HG03097 (cell line): Measurements from ENCODE around the gene ACAT2.
"Not testable (repeated sequence)": the region's sequence is repeated elsewhere in the genome, so short reads cannot be mapped to it uniquely, and the experiment has no call there.

ENCODE experiments used
- ATAC-seq: cut with Tn5 transposase; IDR thresholded peaks from one replicate; pipeline ENCODE4 v1.9.1; 2021; ENCODE audit not compliant: unreplicated experiment, low FRiP score

ACAT2 gene

DNA sequence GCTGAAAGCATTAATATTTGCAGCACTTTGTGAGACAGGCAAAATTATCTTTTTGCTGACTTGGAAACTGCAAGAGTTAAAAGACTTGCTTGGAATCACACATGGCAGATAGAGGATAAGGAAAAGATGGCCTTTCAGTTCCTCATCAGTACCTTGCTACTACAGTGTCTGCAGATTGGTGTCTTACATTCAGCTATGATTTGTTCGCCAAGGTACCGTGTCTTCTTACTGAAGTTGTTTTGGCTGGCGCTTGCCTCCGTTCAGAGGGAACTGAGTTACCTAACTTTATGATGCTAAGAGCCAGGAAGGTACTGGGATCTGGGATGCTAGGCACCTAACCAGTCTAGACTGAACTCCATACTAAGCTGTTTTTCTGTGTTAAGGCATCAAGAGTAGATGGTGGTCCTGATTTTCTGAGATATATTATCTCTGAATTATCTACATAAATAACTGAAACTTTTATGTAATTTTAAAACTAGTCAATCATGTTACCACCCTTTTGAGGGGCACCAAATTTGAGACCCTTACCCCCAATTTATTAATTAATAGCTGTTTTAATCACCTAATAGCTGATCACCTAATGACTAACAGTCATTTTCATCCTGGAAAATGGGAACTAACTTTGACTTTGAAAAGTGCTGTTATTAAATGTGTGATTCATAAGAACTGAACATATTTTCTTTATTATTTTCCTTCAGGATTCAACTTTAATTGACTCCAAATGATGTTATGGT is 32.1 kb upstream of the ACAT2 start:
- ATAC-seq = no peak

DNA sequence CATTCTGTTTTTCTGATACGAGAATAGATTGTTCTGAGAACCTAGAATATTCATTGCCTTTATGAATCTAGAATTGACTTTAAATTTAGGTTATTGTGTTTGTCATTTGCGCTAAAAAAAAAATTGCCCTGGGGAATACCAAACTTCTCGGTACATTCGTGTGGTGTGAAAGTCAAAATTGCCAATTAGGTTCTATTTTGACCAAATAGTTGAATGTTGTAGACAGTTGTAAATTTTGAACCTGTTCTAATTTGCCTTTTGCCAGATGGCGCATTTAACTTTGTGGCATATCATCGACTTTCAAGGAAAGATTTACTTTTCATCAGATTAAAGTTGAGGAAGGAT is 31.5 kb upstream of the ACAT2 start:
- no peak for ATAC-seq

DNA sequence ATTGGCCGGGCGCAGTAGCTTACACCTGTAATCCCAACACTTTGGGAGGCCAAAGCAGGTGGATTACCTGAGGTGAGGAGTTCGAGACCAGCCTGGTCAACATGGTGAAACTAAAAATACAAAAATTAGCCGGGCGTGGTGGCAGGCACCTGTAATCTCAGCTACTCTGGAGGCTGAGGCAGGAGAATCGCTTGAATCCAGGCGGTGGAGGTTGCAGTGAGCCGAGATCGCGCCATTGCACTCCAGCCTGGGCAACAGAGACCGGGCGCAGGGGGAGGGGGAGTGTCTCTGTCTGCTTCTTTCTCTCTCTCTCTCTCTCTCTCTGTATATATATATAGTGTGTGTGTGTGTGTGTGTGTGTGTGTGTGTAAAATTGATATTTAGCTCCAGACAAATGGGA is 29.3 kb upstream of the ACAT2 start:
- ATAC-seq = not testable (repeated sequence)

DNA sequence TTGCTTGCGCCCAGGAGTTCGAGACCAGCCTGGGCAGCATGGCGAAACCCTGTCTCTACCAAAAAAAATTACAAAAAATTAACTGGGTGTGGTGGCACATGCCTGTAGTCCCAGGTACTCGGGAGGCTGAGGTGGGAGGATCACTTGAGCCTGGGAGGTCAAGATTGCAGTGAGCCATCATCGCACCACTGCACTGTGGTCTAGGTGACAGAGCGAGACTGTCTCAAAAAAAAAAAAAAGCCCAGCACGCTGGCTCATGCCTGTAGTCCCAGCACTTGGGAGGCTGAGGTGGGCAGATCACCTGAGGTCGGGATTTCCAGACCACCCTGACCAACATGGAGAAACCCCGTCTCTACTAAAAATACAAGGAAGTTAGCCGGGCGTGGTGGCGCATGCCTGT is 28.4 kb upstream of the ACAT2 start:
- not testable (repeated sequence) for ATAC-seq

DNA sequence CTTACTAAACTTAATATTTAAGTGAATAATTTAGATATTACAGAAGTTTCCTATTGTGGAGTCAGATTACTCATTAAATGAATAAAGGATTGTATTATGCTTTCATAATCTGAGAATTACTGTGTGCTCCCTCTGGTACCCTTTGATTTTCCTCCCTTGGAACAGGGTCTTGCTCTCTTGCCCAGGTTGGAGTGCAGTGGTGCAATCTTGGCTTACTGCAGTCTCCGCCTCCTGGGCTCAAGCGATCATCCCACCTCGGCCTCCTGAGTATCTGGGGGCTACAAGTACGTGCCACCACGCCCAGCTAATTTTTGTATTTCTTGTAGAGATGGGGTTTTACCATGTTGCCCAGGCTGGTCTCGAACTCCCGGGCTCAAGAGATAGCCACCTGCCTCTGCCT is 24.9 kb upstream of the ACAT2 start:
- ATAC-seq = no peak

DNA sequence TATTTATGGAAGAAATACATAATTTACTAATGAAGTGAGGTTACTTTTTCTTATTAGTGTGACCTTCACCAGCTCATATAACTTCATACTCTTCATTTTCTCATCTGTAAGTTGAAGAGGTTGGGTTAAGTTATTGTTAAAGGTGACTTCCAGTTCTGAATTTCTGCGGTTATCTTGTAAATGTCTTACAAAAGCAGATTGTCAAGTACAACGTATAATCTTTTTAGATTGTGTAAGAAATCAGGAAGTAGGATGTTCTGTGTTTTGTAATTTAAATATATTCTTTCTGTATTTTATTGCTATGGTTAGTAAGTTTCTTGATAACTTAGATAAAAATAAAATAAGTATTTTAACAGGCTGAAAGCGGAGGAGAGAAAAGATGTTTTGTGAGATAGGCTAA is 22.5 kb upstream of the ACAT2 start:
- ATAC-seq = no peak

DNA sequence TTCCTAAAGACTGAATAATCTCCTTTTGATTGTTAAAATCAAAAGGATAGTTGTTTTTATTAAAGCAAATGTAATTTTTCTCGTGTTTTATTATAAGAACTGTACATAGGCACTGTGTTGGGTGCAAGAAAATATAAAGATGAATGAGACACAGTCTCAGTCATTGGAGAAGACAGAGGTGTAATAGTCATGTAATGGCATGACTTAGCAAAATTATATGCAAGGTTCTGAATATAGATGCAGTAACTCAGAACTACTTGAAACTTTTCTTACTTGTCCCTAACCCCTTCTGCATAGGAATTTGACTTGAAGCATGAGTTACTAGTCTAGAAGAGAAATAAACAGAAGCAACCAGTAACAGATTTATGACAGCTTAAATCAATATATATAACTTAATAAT is 19.7 kb upstream of the ACAT2 start:
- ATAC-seq = no peak

DNA sequence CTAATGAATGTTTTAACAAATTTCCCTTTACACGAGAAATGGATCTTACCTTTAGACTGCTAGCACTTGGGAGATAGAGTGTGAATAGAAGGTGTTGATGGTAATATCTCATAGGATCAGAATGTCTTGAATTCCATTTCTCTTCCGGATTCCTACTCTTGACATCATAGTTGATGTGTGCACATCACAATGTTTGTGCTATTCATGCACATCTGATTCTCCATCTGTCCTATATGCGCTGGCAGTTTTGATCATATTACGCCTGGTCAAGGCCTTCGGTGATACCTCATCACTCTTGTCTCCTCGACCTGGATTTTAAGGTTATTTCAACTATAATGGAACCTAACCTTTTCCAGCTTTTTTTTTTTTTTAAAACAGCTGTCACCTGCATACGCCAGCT is 16.8 kb upstream of the ACAT2 start:
- ATAC-seq = no peak

DNA sequence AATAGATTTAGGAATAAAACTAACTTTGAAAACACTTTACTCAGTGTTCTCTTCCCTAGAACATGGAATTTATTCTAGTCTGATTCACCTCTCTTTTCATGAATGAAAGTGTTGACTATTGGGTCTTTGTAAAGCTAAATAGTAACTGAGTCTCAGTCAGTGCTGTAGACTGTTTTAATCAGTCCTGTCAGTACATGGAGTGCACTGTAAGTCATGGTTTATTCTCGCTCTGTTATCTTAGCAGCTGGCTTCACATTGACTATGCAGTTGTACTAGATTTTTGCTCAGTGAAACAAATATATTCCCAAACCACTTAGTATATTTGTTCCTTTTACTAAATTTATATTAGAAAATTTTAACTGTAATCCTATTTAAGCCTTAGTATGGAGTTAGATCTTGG is 15.1 kb upstream of the ACAT2 start:
- ATAC-seq = no peak

DNA sequence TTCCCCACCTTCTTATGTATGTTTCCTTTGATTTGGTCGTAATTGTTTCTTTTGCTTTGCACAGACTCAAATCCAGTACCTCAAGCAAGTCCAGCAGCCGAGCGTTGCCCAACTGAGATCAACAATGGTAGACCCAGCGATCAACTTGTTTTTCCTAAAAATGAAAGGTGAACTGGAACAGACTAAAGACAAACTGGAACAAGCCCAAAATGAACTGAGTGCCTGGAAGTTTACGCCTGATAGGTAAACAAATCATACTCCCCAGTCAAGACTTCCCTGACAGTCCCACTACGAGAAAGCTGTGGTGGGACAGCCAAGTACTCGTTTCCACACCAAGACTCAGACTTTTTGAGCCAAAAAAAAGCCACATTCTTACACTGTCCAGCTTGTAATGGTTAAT is 13.7 kb upstream of the ACAT2 start:
- ATAC-seq = not testable (repeated sequence)

DNA sequence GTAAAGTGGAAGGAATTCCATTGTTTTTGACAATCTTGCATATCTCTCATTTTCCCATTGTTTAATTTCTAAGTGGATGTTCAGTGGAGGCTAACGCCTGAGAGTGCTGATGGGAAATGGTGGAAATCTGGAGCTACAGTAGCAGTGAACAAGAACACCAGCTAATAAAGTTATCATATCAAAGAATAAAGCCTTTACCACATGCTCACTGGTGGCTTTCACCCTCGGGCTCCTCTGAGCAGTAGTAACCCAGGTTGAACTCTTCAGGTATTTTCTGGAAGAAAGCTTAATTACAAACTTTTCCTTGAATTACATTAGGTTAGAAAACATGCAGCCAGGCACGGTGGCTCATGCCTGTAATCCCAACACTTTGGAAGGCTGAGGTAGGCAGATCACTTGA is 10.4 kb upstream of the ACAT2 start:
- no peak for ATAC-seq

DNA sequence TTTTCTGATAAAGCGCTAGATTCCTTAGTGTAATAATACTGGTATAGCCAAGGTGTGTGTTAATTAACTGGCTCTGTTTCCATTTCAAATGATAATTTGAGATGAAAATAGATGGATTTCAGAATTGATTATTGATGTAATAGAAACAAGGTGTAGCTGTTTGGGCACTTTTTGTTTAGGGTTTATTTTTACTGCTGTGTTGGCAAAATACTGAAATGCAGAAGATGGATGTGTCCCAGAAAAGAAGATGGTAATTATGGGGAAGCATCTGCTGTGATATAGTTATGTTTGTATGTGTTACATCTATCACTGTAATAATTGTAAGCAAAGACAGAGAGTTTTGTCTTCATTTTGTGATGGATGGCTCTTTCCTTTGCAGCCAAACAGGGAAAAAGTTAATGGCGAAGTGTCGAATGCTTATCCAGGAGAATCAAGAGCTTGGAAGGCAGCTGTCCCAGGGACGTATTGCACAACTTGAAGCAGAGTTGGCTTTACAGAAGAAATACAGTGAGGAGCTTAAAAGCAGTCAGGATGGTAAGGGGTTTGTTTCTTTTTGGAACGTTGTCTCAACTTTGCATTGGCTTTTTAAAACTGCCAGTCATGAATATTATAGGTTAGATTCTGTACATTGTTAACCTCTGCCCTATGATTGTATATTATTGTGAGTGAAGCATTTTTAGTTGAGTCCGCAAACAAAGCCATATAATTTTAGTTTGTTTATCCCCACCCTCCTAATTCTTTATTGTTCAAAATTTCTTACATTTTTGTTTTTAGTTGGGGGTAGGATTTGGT is 8.6 kb upstream of the ACAT2 start:
- no peak for ATAC-seq

DNA sequence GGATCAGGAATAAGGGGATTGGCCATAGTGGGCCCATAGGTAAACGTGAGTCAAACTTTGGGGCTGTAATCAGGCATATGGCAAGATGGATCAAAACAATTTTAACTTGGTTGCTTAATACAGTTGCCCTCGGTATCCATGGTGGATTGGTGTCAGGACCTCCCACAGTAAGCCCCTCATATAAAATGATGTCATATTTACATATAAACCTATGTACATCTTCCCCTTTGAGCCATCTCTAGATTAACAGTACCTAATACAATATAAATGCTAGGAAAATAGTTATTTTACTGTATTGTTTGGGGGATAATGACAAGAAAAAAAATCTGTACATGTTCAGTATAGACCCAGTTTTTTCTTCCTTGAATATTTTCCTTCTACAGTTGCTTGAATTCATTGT is 7.4 kb upstream of the ACAT2 start:
- no peak for ATAC-seq

DNA sequence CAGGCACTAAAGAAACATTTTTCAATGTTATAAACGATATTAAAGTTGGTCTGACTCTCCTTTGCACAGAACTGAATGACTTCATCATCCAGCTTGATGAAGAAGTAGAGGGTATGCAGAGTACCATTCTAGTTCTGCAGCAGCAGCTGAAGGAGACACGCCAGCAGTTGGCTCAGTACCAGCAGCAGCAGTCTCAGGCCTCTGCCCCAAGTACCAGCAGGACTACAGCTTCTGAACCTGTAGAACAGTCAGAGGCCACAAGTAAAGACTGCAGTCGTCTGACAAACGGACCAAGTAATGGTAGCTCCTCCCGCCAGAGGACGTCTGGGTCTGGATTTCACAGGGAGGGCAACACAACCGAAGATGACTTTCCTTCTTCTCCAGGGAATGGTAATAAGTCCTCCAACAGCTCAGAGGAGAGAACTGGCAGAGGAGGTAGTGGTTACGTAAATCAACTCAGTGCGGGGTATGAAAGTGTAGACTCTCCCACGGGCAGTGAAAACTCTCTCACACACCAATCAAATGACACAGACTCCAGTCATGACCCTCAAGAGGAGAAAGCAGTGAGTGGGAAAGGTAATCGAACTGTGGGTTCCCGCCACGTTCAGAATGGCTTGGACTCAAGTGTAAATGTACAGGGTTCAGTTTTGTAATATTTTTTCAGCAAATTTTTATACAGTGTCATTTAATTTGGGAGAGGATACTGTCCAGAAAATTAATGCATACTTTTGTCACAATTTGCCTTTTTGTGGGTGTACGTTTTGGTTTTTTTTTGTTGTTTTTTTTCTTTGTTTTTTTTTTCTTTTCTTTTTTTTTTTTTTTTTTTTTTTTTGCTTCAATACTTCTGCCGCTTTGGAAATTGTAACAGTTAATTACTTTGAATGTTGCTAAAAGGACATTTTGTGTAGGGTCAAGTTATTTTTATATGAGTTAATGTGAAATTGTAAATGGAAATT is 6.6 kb upstream of the ACAT2 start:
- no peak for ATAC-seq

DNA sequence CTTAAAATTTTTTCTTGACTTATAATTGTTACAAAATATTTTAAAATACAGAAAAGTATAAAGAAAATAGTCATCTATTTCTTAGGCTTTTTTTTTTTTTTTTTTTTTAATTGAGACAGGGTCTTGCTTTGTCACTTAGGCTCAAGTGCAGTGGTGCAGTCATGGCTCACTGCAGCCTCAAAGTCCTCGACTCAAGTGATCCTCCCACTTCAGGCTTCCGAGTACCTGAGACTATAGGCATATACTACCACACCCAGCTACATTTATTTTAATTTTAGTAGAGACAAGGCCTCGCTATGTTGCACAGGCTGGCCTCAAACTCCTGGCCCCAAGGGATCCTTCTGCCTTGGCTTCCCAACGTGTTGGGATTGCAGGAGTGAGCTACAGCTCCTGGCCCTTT is 5.3 kb upstream of the ACAT2 start:
- ATAC-seq = no peak

DNA sequence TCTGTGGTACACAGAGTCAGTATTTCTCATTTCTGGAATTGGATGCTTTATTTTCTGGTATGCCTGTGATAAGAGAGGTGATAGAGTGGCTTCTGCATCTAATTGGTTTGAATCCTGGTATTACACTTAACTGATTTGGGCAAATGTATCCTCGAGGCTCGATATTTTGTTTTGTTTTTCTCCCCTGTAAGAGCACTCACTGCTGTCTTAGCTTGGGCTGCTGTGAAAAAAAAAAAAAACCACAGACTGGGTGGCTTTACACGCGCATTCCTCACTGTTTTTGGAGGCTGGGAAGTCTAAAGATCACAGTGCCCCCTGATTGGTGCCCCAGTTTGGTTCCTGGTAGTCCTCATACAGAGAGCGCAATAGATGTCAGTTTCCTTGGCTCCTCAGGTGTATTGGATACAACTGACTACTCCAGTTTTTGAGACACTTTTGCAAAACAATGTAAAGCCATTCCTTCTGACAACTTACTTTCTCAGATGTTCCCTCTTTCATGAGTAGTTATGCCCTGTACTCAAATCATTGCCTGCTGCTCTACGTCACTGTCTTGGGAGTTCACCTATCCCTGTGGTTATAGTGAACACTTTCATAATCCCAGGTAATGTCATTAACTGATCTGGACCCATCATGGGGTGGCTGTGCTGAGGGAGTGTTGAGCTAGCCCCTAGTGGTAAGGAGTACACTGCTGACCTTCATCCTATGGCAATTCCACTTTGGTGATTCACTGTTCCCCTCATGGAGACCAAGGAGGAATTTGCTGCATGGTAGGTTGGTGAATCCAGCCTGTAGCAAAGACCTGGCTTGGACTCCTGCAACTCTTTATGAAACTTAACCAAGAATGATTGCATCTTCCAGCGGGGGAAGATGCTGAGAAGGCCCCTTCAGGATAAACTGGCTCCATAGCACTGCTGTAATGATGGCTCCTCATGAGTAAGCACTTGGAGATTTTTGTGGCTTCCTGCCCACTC is 3.5 kb upstream of the ACAT2 start:
- ATAC-seq = no peak

DNA sequence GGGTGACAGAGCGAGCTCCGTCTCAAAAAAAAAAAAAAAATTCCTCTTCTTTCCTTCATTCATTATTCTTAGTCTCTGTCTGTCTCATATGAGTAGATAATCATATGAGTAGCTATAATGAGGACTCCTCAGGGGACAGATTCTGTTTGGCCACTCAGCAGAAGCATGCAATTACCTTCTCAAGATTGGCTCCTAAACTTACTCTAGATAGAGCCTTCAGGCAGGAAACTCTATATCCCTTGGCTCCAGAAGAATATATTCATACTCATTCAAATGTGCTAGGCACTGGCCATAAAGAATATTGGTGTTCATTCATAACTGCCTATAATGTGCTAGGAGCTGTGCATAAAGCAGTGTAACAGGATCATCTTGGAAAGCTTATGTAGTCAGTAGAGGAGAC is 2.2 kb upstream of the ACAT2 start:
- ATAC-seq = no peak

DNA sequence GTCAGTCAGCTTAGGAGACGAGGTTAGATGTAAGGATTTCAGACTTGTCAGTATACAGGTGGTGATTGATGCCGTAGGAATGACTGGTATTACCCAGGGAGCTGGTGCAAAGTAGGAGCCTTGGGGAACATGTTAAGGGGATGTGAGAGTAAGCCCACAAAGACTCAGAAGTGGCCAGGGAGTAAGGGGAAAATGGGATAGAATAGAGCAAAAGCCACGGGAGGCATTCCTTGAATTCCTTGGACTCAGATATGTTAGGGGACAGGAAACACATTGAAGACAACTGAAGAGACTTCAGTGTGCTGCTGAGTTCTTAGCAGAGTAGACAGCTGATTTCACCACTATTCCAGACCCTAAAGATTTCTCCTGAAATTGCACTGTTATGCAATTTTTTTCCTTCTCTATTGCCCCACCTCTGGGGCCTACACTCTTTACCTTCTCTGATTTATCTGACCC is 1.2 kb upstream of the ACAT2 start:
- no peak for ATAC-seq

DNA sequence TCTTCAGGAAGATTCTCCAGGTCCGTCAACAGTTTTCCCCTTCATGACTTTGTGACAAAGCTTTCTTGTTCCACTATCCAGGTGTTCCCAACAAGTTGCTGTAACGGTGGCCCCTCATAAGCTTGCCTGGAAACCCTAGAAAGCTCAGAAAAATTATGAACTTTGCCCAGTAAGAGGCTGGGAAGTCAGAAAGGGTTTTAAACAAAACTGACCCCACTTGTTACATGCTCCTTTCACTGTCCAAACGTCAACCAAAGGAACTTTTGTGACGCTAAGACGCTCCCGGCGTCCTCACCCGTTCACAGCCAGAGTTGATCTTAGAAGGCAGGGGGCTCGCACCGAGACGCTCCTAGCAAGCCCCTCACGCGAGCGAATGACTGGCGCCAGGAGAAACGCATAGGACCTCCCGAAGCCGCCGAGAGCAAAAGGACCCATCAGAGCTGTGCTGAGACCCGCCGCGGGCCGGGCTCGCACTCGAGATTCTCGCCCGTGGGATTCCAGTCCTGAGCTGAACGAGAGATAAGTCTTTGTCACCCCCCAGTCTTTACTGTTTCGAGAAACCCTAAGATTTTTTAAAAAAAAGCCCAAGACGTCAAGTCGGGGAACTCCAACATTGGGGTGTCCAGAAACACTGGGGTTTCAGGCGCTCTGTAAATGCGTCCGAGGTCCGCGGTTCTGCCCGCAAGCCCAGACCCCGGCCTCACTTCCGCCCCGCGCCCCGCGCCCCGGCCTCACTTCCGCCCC is 544 bp upstream of the ACAT2 start:
- ATAC-seq = peak; percentile 1
